GM18517 (cell line): Measurements from ENCODE around the gene TTLL9.

Source experiments
- ATAC-seq: cut with Tn5 transposase; IDR thresholded peaks from one replicate; pipeline ENCODE4 v1.9.1; 2021; ENCODE audit warnings: mild to moderate bottlenecking, moderate library complexity; ENCODE audit not compliant: unreplicated experiment

TTLL9 gene

GRCh38 chr20:31877684-31878083 lies 7.2 kb downstream of the TTLL9 start:
- no peak for ATAC-seq

GRCh38 chr20:31879143-31879987 lies 8.9 kb downstream of the TTLL9 start:
- ATAC-seq = peak; percentile 64

- no peak for ATAC-seq
Measured at GRCh38 chr20:31881945-31882344, 11.5 kb downstream of the TTLL9 start.

GRCh38 chr20:31883829-31884228 lies 13.4 kb downstream of the TTLL9 start:
- ATAC-seq = no peak

GRCh38 chr20:31890646-31891045 lies 20.2 kb downstream of the TTLL9 start:
- no peak for ATAC-seq

GRCh38 chr20:31894980-31895675 lies 24.7 kb downstream of the TTLL9 start:
- peak; percentile 94 for ATAC-seq

GRCh38 chr20:31896049-31896448 lies 25.6 kb downstream of the TTLL9 start:
- ATAC-seq = no peak

- no peak for ATAC-seq
Measured at GRCh38 chr20:31897541-31897940, 27.1 kb downstream of the TTLL9 start.

- no peak for ATAC-seq
Measured at GRCh38 chr20:31901615-31902014, 31.2 kb downstream of the TTLL9 start.

- no peak for ATAC-seq
Measured at GRCh38 chr20:31903627-31904386, 33.4 kb downstream of the TTLL9 start.

- ATAC-seq = no peak
Measured at GRCh38 chr20:31906001-31906400, 35.6 kb downstream of the TTLL9 start.

GRCh38 chr20:31907046-31907445 lies 36.6 kb downstream of the TTLL9 start:
- no peak for ATAC-seq

GRCh38 chr20:31908016-31908415 lies 37.6 kb downstream of the TTLL9 start:
- no peak for ATAC-seq

- no peak for ATAC-seq
Measured at GRCh38 chr20:31908424-31908823, 38.0 kb downstream of the TTLL9 start.

GRCh38 chr20:31909253-31910070 lies 39.0 kb downstream of the TTLL9 start:
- ATAC-seq = no peak

- ATAC-seq = no peak
Measured at GRCh38 chr20:31910071-31910803, 39.8 kb downstream of the TTLL9 start.

- no peak for ATAC-seq
Measured at GRCh38 chr20:31913431-31914157, 43.2 kb downstream of the TTLL9 start.

- no peak for ATAC-seq
Measured at GRCh38 chr20:31914170-31914569, 43.7 kb downstream of the TTLL9 start.
